Embryonic facial prominence (tissue), 1 donor: ENCODE data around the gene DEGS1.

Experiments used
- DNase-seq: peaks from one replicate; pipeline ENCODE4 v3.0.0-alpha.2; 2016; ENCODE audit errors: extremely low spot score

Gene DEGS1

GRCh38 chr1:224213438-224214119, 30.5 kb downstream of the DEGS1 start:
- DNase-seq: no peak

DNA sequence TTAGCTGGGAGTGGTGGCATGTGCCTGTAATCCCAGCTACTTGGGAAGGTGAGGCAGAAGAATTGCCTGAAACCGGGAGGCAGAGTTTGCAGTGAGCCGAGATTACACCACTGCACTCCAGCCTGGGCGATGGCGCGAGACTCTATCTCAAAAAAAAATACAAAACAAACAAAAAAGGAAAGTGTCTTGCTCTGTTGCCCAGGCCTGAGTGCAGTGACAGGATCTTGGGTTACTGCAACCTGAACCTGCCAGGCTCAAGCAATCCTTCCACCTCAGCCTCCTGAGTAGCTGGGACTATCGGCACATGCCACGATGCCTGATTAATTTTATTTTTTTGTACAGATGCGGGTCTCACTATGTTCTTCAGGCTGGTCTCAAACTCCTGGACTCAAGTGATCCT, 33.3 kb downstream of the DEGS1 start:
- DNase-seq: no peak

GRCh38 chr1:224217655-224218623, 34.9 kb downstream of the DEGS1 start:
- DNase-seq: no peak

DNA sequence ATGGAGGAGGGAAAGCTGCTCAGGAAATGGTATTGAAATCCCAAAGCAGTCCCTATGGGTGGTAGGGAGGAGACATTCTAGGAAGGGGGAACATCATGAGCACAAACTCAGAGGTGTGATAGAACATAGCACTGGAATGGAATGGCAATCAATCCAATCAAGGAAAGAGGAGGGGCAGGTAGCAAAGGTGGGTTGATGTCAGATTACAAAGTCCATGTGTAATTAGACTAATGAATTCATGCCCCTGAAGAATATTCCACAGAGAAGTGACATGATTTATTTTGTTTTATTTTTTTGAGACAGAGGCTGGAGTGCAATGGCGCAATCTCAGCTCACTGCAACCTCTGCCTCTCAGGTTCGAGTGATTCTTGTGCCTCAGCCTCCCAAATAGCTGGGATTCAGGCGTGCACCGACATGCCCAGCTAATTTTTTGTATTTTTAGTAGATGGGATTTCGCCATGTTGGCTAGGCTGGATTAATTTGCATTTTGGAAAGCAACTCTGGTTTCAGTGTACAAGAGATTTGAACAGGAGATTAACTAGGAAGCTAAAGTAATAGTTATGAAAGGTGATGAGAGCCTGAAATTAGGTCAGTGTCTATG, 36.1 kb downstream of the DEGS1 start:
- DNase-seq: no peak

DNA sequence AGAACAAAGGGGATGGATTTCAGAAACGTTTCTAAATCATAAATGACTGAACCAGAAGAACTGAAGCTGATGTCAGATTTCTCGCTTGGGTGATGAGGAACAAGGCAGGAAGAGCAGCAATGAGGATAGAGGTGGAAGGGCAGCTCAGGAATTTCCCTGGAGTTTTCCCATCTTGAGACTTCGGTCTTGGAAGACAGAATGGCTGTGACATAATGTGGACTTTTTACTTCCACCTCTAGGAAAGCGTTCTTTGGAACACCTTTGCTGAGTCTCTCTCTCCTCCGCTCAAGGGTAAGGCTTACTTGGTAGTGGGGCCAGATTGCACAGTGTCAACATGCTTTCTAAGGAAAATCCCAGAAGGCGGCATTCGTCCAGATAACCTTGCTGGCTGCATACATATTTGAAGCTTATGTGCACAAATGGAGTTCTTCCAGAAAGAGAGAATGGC, 36.6 kb downstream of the DEGS1 start:
- no peak for DNase-seq

DNA sequence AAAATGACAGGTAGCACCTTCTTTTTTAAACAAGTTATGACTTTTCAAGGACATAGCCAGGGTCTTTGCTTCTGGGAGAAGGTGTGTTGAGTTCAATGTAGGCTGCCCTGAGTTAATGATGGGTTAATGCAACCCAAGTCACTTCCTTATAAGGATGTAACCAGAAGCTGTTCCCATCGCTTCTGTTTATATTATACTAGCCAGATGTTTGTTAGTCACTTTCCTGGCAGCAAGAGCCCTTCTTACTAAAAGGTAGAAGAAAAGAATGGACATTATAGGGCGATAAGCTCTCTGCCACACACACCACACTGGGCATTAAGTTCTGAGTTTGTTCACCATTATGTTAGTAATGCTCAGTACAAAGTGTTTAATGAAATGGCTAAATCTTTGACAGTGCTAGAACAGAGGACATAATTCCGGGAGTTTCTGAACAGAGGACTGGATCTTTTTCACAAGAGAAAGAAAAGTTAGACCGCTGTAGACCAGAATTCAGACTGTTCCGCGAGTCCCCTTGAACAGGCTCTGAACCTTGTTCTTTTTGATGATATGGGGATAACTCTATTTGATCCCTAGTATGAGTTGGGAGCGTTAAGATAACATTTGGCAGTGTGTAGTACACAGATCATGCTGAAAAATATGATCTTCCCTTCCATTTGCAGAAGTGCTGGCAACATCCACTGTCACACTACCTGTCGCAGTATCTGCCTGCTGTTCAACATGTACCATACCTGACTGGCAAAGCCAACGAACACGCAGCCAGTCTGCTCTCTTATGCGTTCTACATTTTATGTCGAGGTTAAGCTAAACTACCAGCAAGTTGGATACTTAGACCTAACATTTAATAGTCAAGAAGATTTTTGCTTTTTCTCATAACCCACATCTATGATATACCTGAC, 41.0 kb downstream of the DEGS1 start:
- no peak for DNase-seq

- DNase-seq: no peak
These were observed 43.9 kb downstream of the DEGS1 start for GRCh38 chr1:224226849-224227502.

GRCh38 chr1:224234017-224234416, 51.0 kb downstream of the DEGS1 start:
- no peak for DNase-seq

DNA sequence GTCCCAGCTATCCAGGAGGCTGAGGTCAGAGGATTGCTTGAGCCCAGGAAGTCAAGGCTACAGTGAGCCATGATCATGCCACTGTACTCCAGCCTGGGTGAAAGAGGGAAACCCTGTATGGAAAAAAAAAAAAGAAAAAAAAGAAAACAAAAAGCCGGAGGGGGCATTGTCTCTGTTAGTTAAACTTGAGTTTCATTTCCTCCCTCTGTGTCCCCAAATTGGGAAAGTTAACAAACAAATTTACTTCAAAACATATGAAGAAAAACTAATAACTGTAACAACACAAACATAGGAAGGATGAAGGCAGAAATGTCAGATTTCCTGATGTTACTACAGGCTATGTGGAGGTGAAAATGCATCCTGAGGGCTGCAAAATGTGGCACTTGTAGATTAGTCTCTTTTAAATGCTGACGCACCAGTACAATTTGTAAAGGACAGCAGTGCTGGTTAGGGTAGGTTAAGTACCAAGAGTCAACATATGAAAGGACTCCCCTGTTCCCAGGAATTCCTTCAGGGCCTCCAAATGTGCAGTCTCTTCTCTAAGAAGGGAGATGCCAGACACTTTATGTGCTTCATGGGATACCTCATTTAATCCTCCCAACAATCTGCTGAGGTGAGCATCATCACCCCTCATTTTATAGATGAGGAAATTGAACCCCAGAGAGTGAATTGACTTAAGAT, 52.9 kb downstream of the DEGS1 start:
- DNase-seq: no peak

- no peak for DNase-seq
These were observed 54.3 kb downstream of the DEGS1 start for GRCh38 chr1:224237119-224237881.

GRCh38 chr1:224238212-224238611, 55.2 kb downstream of the DEGS1 start:
- DNase-seq: no peak

DNA sequence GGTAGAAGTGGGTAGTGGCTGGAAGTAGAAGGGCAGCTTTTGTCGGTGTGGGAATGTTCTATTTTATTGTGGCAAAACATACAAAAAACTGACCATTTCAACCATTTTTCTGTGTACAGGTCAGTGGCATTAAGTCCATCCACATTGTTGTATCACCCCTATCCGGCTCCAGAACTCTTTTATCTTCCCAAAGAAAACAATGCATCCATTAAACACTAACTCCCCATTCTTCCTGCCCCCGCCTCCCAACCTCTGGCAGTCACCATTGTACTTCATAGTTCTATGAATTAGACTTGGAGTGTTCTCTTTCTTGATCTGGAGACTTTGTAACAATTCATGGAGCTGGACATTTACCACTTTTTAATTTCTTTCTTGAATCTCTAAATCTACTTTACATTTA, 55.7 kb downstream of the DEGS1 start:
- DNase-seq: no peak
